ENCODE measurements around the gene MMS19. TPM values are rescaled to one million over a fixed set of nuclear protein-coding genes. Genes with fewer than 3 reads are reported as not detected.
A peak's percentile ranks its signal among the peaks of the same experiment; 100 is the strongest.
"Not testable (repeated sequence)": the region's sequence is repeated elsewhere in the genome, so short reads cannot be mapped to it uniquely, and the experiment has no call there.

The MMS19 gene
- total RNA-seq, 1 donor = 82.0 TPM

GRCh38 chr10:97533888-97534287 lies 35.7 kb upstream of the MMS19 start:
- no peak for DNase-seq (ENCODE audit: low read depth)
- TF ChIP-seq CTCF (IDR thresholded peaks at IDR 0.05; ENCODE audit: insufficient read depth, low read depth, low read length) = no peak
- H3K4me3 ChIP-seq (ENCODE audit: low read depth, low read length) = no peak overlapping the region

GRCh38 chr10:97532935-97533671 lies 34.9 kb upstream of the MMS19 start:
- peak; percentile 57 for DNase-seq (ENCODE audit: low read depth)
- no peak overlapping the region for H3K4me3 ChIP-seq (ENCODE audit: low read depth, low read length)
- no peak for TF ChIP-seq CTCF (IDR thresholded peaks at IDR 0.05; ENCODE audit: insufficient read depth, low read depth, low read length)

GRCh38 chr10:97531401-97531986 lies 33.3 kb upstream of the MMS19 start:
- H3K4me3 ChIP-seq (ENCODE audit: low read depth, low read length) = no peak overlapping the region
- no peak for TF ChIP-seq CTCF (IDR thresholded peaks at IDR 0.05; ENCODE audit: insufficient read depth, low read depth, low read length)
- DNase-seq (ENCODE audit: low read depth) = no peak

- TF ChIP-seq CTCF (IDR thresholded peaks at IDR 0.05; ENCODE audit: insufficient read depth, low read depth, low read length) = no peak
- H3K4me3 ChIP-seq (ENCODE audit: low read depth, low read length) = no peak overlapping the region
- no peak for DNase-seq (ENCODE audit: low read depth)
Measured at GRCh38 chr10:97529685-97530465, 31.7 kb upstream of the MMS19 start.

- DNase-seq (ENCODE audit: low read depth); H3K4me3 ChIP-seq (ENCODE audit: low read depth, low read length): not testable (repeated sequence)
Measured at GRCh38 chr10:97528876-97529275, 30.7 kb upstream of the MMS19 start.

GRCh38 chr10:97525683-97526110 lies 27.5 kb upstream of the MMS19 start:
- TF ChIP-seq CTCF (IDR thresholded peaks at IDR 0.05; ENCODE audit: insufficient read depth, low read depth, low read length) = no peak
- no peak for DNase-seq (ENCODE audit: low read depth)
- H3K4me3 ChIP-seq (ENCODE audit: low read depth, low read length) = no peak overlapping the region

GRCh38 chr10:97525086-97525485 lies 26.9 kb upstream of the MMS19 start:
- no peak overlapping the region for H3K4me3 ChIP-seq (ENCODE audit: low read depth, low read length)
- no peak for TF ChIP-seq CTCF (IDR thresholded peaks at IDR 0.05; ENCODE audit: insufficient read depth, low read depth, low read length)
- DNase-seq (ENCODE audit: low read depth) = no peak

All from fibroblast of villous mesenchyme (primary cell).